Measurements from ENCODE around the gene PPP1R8. TPM values are rescaled to one million over a fixed set of nuclear protein-coding genes. Genes with fewer than 3 reads are reported as not detected.

PPP1R8 gene
- total and polyA plus RNA-seq, 2 of the 8 experiments (the other 6 are each of a cell fraction or from before 2014, with no cell fraction given) = 33.4 to 51.8 TPM

GRCh38 chr1:27868932-27869718, 38.5 kb downstream of the PPP1R8 start:
- Histone ChIP-seq H4K5ac (ENCODE audit: insufficient read length, low read depth, low read length) (peak overlapping the region; percentile 16), H3K4ac (replicated peaks; ENCODE audit: insufficient read length, low read depth, low read length) (no peak overlapping the region), H3K79me2 (ENCODE audit: control insufficient read depth in 1 of 2, insufficient read depth in 2 of 2, low read length in 2 of 2) (no peaks in the 10 kb centered on the region), H2BK15ac (ENCODE audit: low read length) (peak overlapping the region; percentile 76; the same call in 1 of the 2 replicates), H3K56ac (replicated peaks; ENCODE audit: insufficient read length, low read depth, low read length) (no peak overlapping the region), H3K23ac (ENCODE audit: insufficient read length) (no peak overlapping the region), H3K79me1 (ENCODE audit: low read depth, low read length) (no peaks in the 10 kb centered on the region), H3K9ac (replicated peaks in 1 of 4; ENCODE audit: extremely low read depth in 1 of 4, low read depth in 3 of 4, low read length in 3 of 4) (no peak overlapping the region), H4K20me1 (replicated peaks in 1 of 2; ENCODE audit: control insufficient read depth in 1 of 2, insufficient read depth in 2 of 2, low read length in 2 of 2) (no peaks in the 10 kb centered on the region), H2BK20ac (ENCODE audit: low read length) (peak overlapping the region; percentile 51; the same call in 1 of the 2 replicates), H4K91ac (replicated peaks; ENCODE audit: insufficient read length, low read length) (peak overlapping the region; percentile 55), H3K23me2 (ENCODE audit: low read depth, low read length) (peaks cover 9% of the 10 kb centered on the region; the same call in 1 of the 2 replicates), H3K18ac (ENCODE audit: extremely low read depth, low read length) (no peak overlapping the region; the same call in 1 of the 2 replicates), H2AK5ac (ENCODE audit: low read depth, low read length) (no peak overlapping the region), H2BK5ac (ENCODE audit: low read depth, low read length) (0 out of 2 replicates have a peak overlapping the region, but pooled peaks have one; percentile 18), H3K27ac (ENCODE audit: low read depth, low read length) (no peak overlapping the region), H3K27me3 (replicated peaks in 1 of 4; ENCODE audit: control insufficient read depth in 3 of 4, extremely low read depth in 1 of 4, insufficient read depth in 3 of 4, low read length in 3 of 4) (peaks cover 0 to 6% (median 2%) of the 10 kb centered on the region in 4 experiments; a peak in 4 of 7 replicates), H3K14ac (ENCODE audit: insufficient read length) (no peak overlapping the region), H3K4me3 (ENCODE audit: extremely low read depth in 1 of 4, insufficient read depth in 2 of 4, low read depth in 3 of 4, low read length in 4 of 4) (no peak overlapping the region), H3K36me3 (ENCODE audit: control insufficient read depth in 2 of 4, insufficient read depth in 4 of 4, low read length in 3 of 4) (no peaks in the 10 kb centered on the region), H4K8ac (ENCODE audit: extremely low read depth, insufficient read depth, low read length) (no peak overlapping the region), H2AFZ (ENCODE audit: low read length) (peak overlapping the region; percentile 99), H2BK12ac (ENCODE audit: low read depth, low read length) (no peak overlapping the region; the same call in 1 of the 2 replicates), H3K4me1 (replicated peaks in 1 of 4; ENCODE audit: control insufficient read depth in 3 of 4, insufficient read depth in 4 of 4, low read length in 3 of 4) (peaks cover 0 to 12% (median 8%) of the 10 kb centered on the region in 4 experiments; a peak in 6 of 7 replicates), H3K9me3 (ENCODE audit: insufficient read depth in 2 of 2, low read depth in 1 of 2, low read length in 1 of 2) (no peaks in the 10 kb centered on the region), H2BK120ac (replicated peaks; ENCODE audit: low read depth, low read length) (no peak overlapping the region), H3K4me2 (ENCODE audit: insufficient read depth in 1 of 2, low read depth in 2 of 2, low read length in 2 of 2) (no peak overlapping the region)
- CTCF ChIA-PET (ENCODE audit: partially characterized antibody) = interaction anchor here (1.2 kb wide), 1 partner anchor 71 kb away, joined by 5 read pairs; no protein-coding TSS in a partner anchor
- 87% methylated on average over 16 of the region's 16 CpGs; no CpG with 5 or more reads in 1 of the 2 experiments for WGBS, 2 experiments (ENCODE audit: extremely low coverage in 1 of 2, insufficient coverage in 1 of 2, insufficient read length in 1 of 2, insufficient replicate concordance in 2 of 2, low coverage in 1 of 2, low lambda C conversion rate in 2 of 2, missing lambda C conversion rate in 1 of 2)
- FAIRE-seq (no peak), DNase-seq (ENCODE audit: low read depth in 1 of 2, low spot score in 2 of 2) (no peak)
- POLR2A ChIA-PET (ENCODE audit: partially characterized antibody) = interaction anchor here (0.9 kb wide), 1 partner anchor 77 kb away, joined by 3 read pairs; no protein-coding TSS in a partner anchor
- no peak for TF ChIP-seq TAF1 (IDR thresholded peaks at IDR 0.05; ENCODE audit: low read depth, low read length)
- no peak for TF ChIP-seq SIN3A (conservative IDR thresholded peaks at IDR 0.05 in 1 of 2, IDR thresholded peaks at IDR 0.05 in 1 of 2; ENCODE audit: low read depth in 1 of 2, low read length in 2 of 2)
- no peak for TF ChIP-seq RFX5 (IDR thresholded peaks at IDR 0.05; ENCODE audit: borderline replicate concordance, low read depth, low read length)
- no peak for TF ChIP-seq HDAC2 (IDR thresholded peaks at IDR 0.05; ENCODE audit: borderline replicate concordance in 1 of 2, low read depth in 2 of 2, low read length in 2 of 2)
- TF ChIP-seq RAD21 (IDR thresholded peaks at IDR 0.05 in 1 of 2, conservative IDR thresholded peaks at IDR 0.05 in 1 of 2; ENCODE audit: low read depth in 2 of 2, low read length in 2 of 2) = no peak
- TF ChIP-seq SAP30 (IDR thresholded peaks at IDR 0.05; ENCODE audit: insufficient read depth, insufficient replicate concordance, low read length) = no peak
- TF ChIP-seq TBP (IDR thresholded peaks at IDR 0.05; ENCODE audit: low read depth, low read length) = no peak
- TF ChIP-seq JUND (IDR thresholded peaks at IDR 0.05; ENCODE audit: low read length) = no peak
- no peak for TF ChIP-seq SP1 (IDR thresholded peaks at IDR 0.05; ENCODE audit: low read depth, low read length)
- no peak for TF ChIP-seq BRCA1 (IDR thresholded peaks at IDR 0.05; ENCODE audit: low read depth, low read length)
- TF ChIP-seq POLR2AphosphoS5 (IDR thresholded peaks at IDR 0.05; ENCODE audit: low read depth, low read length) = no peak

Measured in H1 (cell line).